ENCODE measurements around the gene PLA2R1.

DNA sequence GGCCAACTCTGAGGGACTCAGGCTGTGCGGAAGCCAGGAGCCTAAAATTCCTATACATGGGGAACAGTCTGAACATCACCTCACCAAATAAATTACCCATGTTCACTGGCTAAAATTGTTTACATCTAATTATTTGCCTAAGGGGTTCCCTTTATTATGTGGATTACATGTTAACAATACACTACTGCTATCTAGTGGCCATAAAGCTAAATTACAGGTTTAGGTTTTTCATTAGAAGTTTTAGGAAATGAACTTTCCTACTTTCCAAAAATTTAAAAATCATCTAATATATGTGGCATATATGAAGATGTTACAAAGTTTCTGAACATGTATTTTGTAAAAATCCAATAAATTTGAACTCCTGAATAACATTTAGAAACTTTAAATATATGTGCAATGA, 40.3 kb downstream of the PLA2R1 start:
- TF ChIP-seq, protein P1, sequence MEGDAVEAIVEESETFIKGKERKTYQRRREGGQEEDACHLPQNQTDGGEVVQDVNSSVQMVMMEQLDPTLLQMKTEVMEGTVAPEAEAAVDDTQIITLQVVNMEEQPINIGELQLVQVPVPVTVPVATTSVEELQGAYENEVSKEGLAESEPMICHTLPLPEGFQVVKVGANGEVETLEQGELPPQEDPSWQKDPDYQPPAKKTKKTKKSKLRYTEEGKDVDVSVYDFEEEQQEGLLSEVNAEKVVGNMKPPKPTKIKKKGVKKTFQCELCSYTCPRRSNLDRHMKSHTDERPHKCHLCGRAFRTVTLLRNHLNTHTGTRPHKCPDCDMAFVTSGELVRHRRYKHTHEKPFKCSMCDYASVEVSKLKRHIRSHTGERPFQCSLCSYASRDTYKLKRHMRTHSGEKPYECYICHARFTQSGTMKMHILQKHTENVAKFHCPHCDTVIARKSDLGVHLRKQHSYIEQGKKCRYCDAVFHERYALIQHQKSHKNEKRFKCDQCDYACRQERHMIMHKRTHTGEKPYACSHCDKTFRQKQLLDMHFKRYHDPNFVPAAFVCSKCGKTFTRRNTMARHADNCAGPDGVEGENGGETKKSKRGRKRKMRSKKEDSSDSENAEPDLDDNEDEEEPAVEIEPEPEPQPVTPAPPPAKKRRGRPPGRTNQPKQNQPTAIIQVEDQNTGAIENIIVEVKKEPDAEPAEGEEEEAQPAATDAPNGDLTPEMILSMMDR (IDR thresholded peaks at IDR 0.05) = no peak
- TF ChIP-seq POLR2A (IDR thresholded peaks at IDR 0.05) = no peak
